Retinal pigment epithelial cell (primary cell): ENCODE measurements around the gene OPCML.

Source experiments
- DNase-seq: peaks from one replicate; pipeline ENCODE4 v3.0.0-alpha.2; 2010; ENCODE audit warnings: low read depth
- H3K4me3 ChIP-seq: 2 replicates; pipeline ENCODE4 v1.5.1; 2011; ENCODE audit warnings: mild to moderate bottlenecking, low read length, control low read depth, moderate library complexity
- TF ChIP-seq, protein P1 (sequence below): conservative IDR thresholded peaks from 2 replicates; pipeline ENCODE4 v1.5.1; 2011; ENCODE audit warnings: low read depth, low read length, control low read depth, inconsistent platforms

Gene OPCML

DNA sequence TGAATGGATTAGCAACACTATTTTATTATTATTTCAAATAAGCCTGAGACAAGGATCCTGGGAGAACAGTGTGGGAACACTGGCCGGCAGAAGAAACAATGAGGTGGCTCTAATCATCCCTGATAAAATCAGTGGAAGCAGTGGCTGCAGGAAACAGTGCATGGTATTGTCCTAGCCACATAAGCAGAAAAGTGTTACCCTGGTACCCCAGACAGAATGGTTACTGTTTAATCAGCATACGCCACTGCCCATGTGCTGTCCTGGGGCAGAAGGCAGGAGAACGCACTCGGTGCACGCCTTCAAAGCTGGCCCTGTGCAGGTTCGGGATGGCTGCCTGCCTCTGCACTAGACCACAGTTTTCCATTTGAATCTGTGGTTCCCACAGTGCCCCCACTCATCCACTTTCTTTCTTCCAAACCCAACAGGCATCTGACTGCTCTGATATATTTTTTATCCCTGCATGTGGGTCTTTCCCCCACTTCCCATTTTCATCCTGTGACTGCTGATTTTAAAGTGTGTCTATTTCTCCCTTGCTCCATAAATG lies 25.7 kb downstream of the OPCML start:
- H3K4me3 ChIP-seq = no peak overlapping the region
- DNase-seq = no peak
- TF ChIP-seq, protein P1, sequence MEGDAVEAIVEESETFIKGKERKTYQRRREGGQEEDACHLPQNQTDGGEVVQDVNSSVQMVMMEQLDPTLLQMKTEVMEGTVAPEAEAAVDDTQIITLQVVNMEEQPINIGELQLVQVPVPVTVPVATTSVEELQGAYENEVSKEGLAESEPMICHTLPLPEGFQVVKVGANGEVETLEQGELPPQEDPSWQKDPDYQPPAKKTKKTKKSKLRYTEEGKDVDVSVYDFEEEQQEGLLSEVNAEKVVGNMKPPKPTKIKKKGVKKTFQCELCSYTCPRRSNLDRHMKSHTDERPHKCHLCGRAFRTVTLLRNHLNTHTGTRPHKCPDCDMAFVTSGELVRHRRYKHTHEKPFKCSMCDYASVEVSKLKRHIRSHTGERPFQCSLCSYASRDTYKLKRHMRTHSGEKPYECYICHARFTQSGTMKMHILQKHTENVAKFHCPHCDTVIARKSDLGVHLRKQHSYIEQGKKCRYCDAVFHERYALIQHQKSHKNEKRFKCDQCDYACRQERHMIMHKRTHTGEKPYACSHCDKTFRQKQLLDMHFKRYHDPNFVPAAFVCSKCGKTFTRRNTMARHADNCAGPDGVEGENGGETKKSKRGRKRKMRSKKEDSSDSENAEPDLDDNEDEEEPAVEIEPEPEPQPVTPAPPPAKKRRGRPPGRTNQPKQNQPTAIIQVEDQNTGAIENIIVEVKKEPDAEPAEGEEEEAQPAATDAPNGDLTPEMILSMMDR = no peak

DNA sequence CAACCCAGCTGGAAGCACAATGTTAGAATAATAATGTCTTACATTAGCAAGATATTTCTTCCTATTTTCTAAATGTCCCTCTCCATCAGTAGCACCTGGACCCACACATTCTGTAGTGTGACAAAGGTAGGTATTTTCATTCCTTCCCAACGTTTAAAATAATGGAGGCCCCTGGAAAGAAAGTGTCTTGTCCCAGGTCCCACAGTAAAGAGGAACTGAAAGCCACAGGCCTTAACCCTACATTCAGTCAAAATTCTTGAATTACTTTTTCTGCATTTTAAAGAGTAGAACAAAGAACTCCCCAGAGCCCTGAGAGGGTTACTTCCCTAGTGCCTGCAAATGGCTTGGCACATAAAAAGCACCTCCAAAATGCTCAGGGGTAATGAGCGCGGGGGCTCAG lies 26.3 kb downstream of the OPCML start:
- no peak for DNase-seq
- H3K4me3 ChIP-seq = no peak overlapping the region
- TF ChIP-seq, protein P1 = no peak

DNA sequence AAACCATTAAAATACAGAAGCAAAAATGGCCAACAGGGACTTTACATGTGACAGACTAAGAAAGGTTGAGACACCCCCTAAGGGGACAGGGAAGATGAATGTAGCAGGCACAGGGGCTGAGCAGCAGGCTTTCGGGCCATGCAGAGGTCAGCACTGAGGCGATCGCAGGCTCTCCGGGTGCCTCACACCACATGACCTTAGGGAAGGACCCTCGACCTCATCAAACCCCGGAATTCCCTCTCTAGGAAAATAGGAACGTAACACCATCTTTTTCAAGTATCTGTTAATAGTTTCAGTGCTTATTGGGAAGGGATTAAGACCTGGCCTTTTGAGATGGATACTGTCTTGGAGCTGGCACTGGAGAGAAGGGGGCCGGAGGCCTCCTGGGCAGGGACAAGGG lies 27.4 kb downstream of the OPCML start:
- TF ChIP-seq, protein P1 = no peak
- no peak overlapping the region for H3K4me3 ChIP-seq
- DNase-seq = no peak

DNA sequence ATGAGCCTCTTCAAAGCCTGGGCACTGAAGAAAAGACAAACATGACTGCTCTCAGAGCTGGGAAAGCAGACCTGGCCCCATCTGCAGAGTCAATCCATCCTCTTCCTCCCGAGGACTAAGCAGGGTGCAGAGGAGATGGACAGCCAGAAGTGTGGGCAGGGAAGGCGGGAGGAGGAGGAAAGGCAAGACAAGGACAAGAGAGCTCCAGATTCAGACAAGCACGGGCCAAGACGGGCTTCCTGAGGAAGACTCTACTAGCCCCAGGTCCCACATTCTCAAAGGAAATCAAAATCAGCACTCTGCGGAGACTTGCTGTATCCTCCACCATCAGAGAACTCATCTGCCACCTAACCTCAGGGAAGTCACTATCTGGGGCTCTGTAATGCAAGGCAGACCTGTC lies 28.5 kb downstream of the OPCML start:
- TF ChIP-seq, protein P1 = no peak
- no peak for DNase-seq

DNA sequence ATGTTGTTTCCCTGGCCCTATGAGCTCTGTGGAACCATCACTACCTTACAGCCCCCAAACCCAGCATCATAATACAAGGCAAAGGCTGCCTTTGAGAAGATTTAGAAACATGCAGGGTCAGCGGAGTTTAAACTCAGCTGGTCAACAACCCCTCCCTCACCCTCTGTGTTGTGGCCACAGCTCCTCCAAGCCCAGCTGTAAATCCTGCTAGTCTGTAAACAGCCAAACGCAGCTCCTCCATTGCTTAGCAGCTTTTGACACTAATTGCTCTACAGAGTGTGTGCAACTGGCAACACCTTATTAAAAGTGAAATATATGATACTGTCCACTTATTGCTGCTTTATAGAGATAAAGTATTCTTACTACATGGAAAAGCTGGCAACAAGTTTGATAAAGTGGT lies 29.1 kb downstream of the OPCML start:
- no peak for DNase-seq
- TF ChIP-seq, protein P1 = no peak
- no peak overlapping the region for H3K4me3 ChIP-seq

More for the DNA sequence above, 28.5 kb downstream of the OPCML start:
- H3K4me3 ChIP-seq = no peak overlapping the region

DNA sequence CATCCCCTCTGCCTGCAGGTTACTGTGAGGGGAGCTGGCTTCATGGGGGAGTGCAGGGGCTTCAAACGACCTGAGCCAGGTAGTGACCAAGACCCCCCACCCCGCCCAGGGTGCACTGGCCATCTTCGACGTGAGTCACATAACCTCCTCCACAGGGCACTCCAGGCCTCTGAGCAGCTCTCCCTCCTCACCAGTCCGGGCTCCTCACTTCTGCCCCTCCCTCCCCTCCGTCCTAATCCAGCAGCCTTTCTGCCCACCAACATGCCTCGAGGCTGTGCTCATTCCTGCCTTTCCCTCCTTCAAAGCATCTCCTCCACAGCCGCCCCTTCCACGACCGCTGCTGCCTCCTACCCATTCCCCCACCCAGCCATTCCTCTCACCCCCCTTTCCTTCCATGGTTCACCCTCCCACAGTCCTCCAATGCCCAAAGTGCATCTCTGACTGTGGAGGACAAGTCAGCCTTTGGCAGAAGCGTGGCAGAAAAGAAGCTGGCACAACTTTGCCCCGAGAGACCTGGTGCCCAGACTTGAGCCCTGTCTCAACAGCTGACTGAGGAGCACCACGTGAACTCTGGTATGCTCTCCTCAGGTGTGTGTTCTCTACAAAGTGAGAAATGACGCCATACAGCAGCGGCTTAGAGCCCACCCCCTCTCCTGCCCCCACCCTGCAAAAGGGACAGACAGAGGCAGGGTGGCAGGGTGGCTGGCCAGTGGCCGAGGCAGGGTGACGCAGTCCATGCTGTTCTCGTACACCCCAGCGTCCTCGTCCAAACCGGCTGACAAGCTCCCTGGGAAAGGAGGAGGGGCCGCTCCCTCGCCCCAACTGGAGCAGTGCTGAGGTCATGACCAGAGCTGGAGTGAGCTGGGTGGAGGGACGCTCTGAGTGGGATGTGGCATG lies 30.4 kb downstream of the OPCML start:
- no peak for DNase-seq
- TF ChIP-seq, protein P1 = no peak
- no peak overlapping the region for H3K4me3 ChIP-seq

DNA sequence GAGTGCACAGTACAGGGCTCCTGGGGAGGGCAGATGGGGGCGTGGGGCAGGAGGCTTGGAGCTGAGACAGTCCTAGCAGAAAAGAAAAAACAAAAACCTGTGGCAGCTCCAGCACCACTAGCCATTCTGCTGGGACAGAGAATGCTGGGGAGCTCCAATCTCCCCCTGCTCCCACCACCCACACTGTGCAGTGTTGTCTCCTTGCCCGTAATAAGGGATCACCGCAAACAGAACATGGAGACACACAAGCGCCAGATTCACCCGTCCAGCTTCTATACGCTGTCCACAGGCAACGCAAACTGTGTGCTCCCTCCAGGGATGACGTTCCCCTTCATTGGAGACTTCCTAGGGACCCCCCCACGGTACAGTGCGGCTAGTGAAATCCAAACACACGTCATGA lies 31.4 kb downstream of the OPCML start:
- no peak for DNase-seq
- TF ChIP-seq, protein P1 = no peak

More for the DNA sequence above, 31.4 kb downstream of the OPCML start:
- no peak overlapping the region for H3K4me3 ChIP-seq
